ENCODE data around the gene ZSCAN10. TPM values are rescaled to one million over a fixed set of nuclear protein-coding genes. Genes with fewer than 3 reads are reported as not detected.
A peak's percentile ranks its signal among the peaks of the same experiment; 100 is the strongest.
"Not testable (repeated sequence)": the region's sequence is repeated elsewhere in the genome, so short reads cannot be mapped to it uniquely, and the experiment has no call there.

ZSCAN10 gene
- total RNA-seq, 2 donors from 2014 or later, result 0.34 to 0.45 TPM

DNA sequence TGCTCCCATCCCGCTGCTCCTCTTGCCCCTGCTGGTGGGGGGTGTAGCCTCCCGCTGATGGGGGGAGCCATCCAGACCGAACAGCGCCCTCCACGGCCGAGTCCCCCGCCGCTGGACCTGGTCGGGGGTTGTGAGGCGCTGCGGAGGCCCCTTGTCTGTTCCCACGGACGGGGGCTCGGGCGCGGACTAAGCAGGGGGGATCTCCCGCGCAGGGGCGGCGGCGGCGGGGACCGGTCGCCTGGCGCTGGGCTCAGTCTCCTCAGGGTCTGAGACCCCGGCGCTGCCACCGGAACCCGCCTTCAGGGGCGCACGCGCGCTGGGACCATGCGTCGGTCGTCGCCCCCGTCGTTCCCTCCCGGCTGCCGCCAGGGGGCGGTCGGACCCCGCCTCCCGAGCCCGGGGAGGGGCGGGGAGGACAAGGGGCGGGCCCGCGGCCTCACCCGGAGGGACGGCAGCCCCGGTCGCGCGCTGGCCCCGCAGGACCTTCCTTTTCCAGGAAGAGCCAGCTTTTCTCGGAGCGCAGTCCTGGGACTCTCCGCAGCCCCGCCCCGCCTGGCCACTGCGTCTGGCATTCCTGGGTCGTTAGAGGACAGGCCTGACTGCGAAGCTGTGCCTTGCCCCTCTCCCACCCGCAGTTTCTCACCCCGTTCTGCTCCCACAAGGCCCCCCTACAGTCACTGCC lies 39.9 kb downstream of the ZSCAN10 start:
- Mint-ChIP-seq H3K9me3 (no peaks in the 10 kb centered on the region), H3K36me3 (ENCODE audit: low read depth) (peaks cover 46% of the 10 kb centered on the region), H3K4me3 (peak overlapping the region; percentile 88), H3K4me1 (peaks cover 40% of the 10 kb centered on the region), H3K27me3 (no peaks in the 10 kb centered on the region), H3K27ac (peak overlapping the region; percentile 92)
- ATAC-seq (replicated peaks), result peak; percentile 90

DNA sequence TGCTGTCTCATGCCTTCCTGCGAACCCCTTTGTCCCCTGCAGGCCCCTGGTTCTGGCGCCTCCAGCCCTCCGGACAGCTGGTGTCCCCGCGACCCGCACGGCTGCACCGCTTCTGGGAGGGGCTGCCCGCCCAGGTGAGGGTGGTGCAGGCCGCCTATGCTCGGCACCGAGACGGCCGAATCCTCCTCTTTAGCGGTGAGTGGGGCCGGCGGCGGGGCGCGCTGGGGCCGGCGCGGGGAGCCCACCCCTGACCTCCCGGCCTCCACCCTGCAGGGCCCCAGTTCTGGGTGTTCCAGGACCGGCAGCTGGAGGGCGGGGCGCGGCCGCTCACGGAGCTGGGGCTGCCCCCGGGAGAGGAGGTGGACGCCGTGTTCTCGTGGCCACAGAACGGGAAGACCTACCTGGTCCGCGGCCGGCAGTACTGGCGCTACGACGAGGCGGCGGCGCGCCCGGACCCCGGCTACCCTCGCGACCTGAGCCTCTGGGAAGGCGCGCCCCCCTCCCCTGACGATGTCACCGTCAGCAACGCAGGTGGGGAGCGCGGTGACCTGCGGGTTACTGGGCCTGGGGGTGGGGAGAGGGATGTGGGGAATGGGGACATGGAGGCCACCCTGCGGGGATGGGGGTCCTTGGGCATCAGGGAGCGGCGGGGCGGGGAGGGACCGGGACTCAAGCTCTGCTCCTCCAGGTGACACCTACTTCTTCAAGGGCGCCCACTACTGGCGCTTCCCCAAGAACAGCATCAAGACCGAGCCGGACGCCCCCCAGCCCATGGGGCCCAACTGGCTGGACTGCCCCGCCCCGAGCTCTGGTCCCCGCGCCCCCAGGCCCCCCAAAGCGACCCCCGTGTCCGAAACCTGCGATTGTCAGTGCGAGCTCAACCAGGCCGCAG lies 40.7 kb downstream of the ZSCAN10 start:
- Mint-ChIP-seq H3K27me3 (no peaks in the 10 kb centered on the region), H3K4me1 (peaks cover 42% of the 10 kb centered on the region), H3K9me3 (no peaks in the 10 kb centered on the region), H3K36me3 (ENCODE audit: low read depth) (peaks cover 53% of the 10 kb centered on the region), H3K4me3 (peak overlapping the region; percentile 88), H3K27ac (peak overlapping the region; percentile 61)
- peak; percentile 47 for ATAC-seq (replicated peaks)

DNA sequence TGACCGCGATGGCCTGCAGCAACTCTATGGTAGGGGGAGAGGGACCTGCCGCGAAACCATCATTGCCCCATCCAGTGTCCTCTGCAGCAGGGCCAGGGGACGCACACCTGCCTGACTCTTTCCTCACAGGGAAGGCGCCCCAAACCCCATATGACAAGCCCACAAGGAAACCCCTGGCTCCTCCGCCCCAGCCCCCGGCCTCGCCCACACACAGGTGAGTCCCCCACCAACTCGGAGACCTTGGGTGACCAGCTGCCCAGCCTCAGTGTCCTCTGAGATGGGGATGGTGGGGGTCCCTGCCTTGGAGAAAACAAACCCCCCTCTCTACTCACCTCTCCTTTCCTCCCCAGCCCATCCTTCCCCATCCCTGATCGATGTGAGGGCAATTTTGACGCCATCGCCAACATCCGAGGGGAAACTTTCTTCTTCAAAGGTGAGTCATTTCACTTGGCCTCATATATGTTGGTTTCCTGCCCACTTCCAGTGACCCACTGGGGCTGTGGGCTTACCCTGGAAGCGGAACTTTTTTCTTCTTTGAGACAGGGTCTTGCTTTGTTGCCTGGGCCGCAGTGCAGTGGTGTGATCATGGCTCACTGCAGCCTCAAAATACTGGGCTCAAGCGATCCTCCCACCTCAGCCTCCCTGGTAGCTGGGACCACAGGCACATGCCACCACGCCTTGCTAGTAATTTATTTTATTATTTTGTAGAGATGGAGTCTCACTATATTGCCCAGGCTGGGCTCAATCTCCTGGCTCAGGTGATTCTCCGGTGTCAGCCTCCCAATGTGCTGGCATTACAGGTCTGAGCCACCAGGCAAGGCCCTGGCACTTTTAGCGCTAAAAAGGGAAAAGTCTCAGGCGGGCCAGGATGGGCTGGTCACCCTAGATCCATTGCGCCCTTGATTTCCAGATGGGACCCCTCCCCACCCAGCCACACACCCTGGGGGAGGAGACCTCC lies 41.6 kb downstream of the ZSCAN10 start:
- H3K9me3 Mint-ChIP-seq, result no peaks in the 10 kb centered on the region
- H3K36me3 Mint-ChIP-seq (ENCODE audit: low read depth), result peaks cover 54% of the 10 kb centered on the region
- H3K27me3 Mint-ChIP-seq, result no peaks in the 10 kb centered on the region
- peak overlapping the region; percentile 23 for H3K27ac Mint-ChIP-seq
- ATAC-seq (replicated peaks), result no peak
- peak overlapping the region; percentile 88 for H3K4me3 Mint-ChIP-seq
- peaks cover 42% of the 10 kb centered on the region for H3K4me1 Mint-ChIP-seq

GRCh38 chr16:3056336-3057180 lies 42.5 kb downstream of the ZSCAN10 start:
- H3K27ac Mint-ChIP-seq, result no peak overlapping the region
- H3K9me3 Mint-ChIP-seq, result no peaks in the 10 kb centered on the region
- peaks cover 44% of the 10 kb centered on the region for H3K4me1 Mint-ChIP-seq
- ATAC-seq (replicated peaks), result no peak
- peaks cover 54% of the 10 kb centered on the region for H3K36me3 Mint-ChIP-seq (ENCODE audit: low read depth)
- H3K4me3 Mint-ChIP-seq, result peak overlapping the region; percentile 88
- no peaks in the 10 kb centered on the region for H3K27me3 Mint-ChIP-seq

GRCh38 chr16:3055734-3056115 lies 43.4 kb downstream of the ZSCAN10 start:
- H3K27ac Mint-ChIP-seq; H3K27me3 Mint-ChIP-seq; H3K9me3 Mint-ChIP-seq; ATAC-seq (replicated peaks): not testable (repeated sequence)
- Mint-ChIP-seq H3K36me3 (ENCODE audit: low read depth) (peaks cover 54% of the 10 kb centered on the region), H3K4me3 (peak overlapping the region; percentile 88), H3K4me1 (peaks cover 43% of the 10 kb centered on the region)

DNA sequence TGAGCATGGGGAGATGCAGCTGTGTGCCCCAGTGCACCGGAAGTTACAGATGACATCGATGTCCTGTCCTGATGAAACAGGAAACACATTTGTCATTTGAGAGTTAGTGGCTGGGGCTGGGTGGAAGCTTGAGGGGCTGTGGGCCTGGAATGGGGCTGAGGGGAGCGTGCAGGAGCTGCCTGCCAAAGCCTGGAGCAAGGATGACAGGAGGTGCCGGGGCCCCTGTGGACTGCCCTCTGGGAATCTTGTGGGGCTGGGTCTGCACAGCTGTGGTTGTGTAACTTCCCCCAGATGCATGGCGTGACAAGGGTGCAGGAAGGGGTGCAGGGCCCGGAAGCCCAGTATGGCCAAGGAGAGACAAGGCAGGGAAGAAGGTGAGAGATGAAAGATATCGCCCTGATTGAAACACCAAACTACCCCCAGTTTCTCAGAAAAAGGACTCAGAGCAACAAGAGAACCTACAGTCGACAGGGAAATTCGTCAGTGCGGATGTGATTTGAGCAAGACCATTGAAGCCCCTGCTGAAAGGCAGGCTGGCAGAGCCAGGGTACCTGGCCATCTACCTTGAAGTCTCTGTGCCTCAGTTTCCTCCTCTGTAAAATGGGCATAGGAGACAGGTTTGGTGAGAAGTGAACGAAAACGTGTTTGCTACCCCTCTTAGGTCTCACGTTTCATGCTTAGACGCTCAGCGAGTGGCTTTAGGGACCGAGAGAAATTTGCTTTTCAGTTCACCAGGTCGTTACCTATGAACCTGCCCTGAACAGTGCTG lies 43.9 kb downstream of the ZSCAN10 start:
- ATAC-seq (replicated peaks), result no peak
- H3K4me1 Mint-ChIP-seq, result peaks cover 37% of the 10 kb centered on the region
- no peaks in the 10 kb centered on the region for H3K27me3 Mint-ChIP-seq

DNA sequence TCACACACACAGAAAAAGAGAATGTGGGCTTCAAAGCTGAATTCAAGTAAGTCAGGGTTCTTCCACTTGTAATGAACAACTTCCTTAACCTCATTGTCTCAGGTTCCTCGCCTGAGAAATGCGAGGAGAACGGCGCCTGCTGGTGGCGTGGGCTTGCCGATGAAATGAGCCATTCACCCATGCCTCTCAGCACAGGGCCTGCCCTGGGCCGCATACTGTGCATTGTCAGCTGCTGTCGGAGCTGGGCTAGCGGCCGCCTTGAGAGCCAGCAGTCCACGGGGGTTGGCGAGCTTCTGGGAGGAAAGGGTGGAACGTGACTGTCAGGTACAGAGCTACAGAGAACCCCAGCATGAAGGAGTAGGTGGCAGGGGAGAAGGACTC lies 45.8 kb downstream of the ZSCAN10 start:
- Mint-ChIP-seq H3K36me3 (ENCODE audit: low read depth) (peaks cover 41% of the 10 kb centered on the region), H3K4me1 (peaks cover 31% of the 10 kb centered on the region)
- not testable (repeated sequence) for H3K27me3 Mint-ChIP-seq; ATAC-seq (replicated peaks); H3K9me3 Mint-ChIP-seq; H3K27ac Mint-ChIP-seq; H3K4me3 Mint-ChIP-seq

More for the DNA sequence above, 43.9 kb downstream of the ZSCAN10 start:
- Mint-ChIP-seq H3K9me3 (no peaks in the 10 kb centered on the region), H3K27ac (peak overlapping the region; percentile 26), H3K4me3 (peak overlapping the region; percentile 88), H3K36me3 (ENCODE audit: low read depth) (peaks cover 54% of the 10 kb centered on the region)

- not testable (repeated sequence) for H3K9me3 Mint-ChIP-seq, H3K27me3 Mint-ChIP-seq, H3K27ac Mint-ChIP-seq, H3K4me3 Mint-ChIP-seq
- Mint-ChIP-seq H3K36me3 (ENCODE audit: low read depth) (peaks cover 39% of the 10 kb centered on the region), H3K4me1 (peaks cover 31% of the 10 kb centered on the region)
- peak; percentile 69 for ATAC-seq (replicated peaks)
These were observed 46.3 kb downstream of the ZSCAN10 start for GRCh38 chr16:3052571-3053329.

DNA sequence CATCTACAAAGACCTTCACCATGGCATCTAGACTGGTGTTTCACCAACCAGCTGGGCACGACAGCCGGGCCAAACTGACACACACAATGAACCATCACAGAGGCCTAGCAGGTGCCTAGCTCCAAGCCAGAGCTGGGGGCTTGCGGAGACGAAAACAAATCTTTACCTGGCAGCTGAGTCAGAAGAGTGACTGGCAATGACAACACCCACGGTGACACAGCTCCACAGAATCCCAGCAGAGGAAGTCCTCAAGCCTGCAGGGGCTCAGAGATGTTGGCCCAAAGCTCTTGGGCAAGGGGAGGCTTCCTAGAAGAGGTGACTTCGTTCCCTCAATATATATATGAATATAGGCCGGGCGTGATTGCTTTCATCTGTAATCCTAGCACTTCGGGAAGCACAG lies 47.6 kb downstream of the ZSCAN10 start:
- Mint-ChIP-seq H3K36me3 (ENCODE audit: low read depth) (peaks cover 27% of the 10 kb centered on the region), H3K27me3 (peaks cover 4% of the 10 kb centered on the region), H3K4me3 (no peak overlapping the region), H3K4me1 (peaks cover 23% of the 10 kb centered on the region), H3K9me3 (no peaks in the 10 kb centered on the region), H3K27ac (peak overlapping the region; percentile 36)
- no peak for ATAC-seq (replicated peaks)

- H3K4me1 Mint-ChIP-seq, result peaks cover 23% of the 10 kb centered on the region
- peaks cover 24% of the 10 kb centered on the region for H3K36me3 Mint-ChIP-seq (ENCODE audit: low read depth)
- ATAC-seq (replicated peaks), result no peak
- peaks cover 4% of the 10 kb centered on the region for H3K27me3 Mint-ChIP-seq
- peak overlapping the region; percentile 36 for H3K27ac Mint-ChIP-seq
- H3K4me3 Mint-ChIP-seq, result no peak overlapping the region
- no peaks in the 10 kb centered on the region for H3K9me3 Mint-ChIP-seq
These were observed 48.1 kb downstream of the ZSCAN10 start for GRCh38 chr16:3051009-3051408.

- no peaks in the 10 kb centered on the region for H3K9me3 Mint-ChIP-seq
- peak overlapping the region; percentile 36 for H3K27ac Mint-ChIP-seq
These were observed 48.6 kb downstream of the ZSCAN10 start for GRCh38 chr16:3050487-3050886.

GRCh38 chr16:3049921-3050481 lies 49.1 kb downstream of the ZSCAN10 start:
- no peak overlapping the region for H3K4me3 Mint-ChIP-seq
- no peak for ATAC-seq (replicated peaks)
- H3K9me3 Mint-ChIP-seq, result no peaks in the 10 kb centered on the region
- peaks cover 7% of the 10 kb centered on the region for H3K27me3 Mint-ChIP-seq
- no peak overlapping the region for H3K27ac Mint-ChIP-seq
- H3K36me3 Mint-ChIP-seq (ENCODE audit: low read depth), result peaks cover 20% of the 10 kb centered on the region
- peaks cover 19% of the 10 kb centered on the region for H3K4me1 Mint-ChIP-seq

More at GRCh38 chr16:3050487-3050886, 48.6 kb downstream of the ZSCAN10 start:
- no peak overlapping the region for H3K4me3 Mint-ChIP-seq
- no peak for ATAC-seq (replicated peaks)
- H3K4me1 Mint-ChIP-seq, result peaks cover 23% of the 10 kb centered on the region
- H3K36me3 Mint-ChIP-seq (ENCODE audit: low read depth), result peaks cover 20% of the 10 kb centered on the region
- H3K27me3 Mint-ChIP-seq, result peaks cover 4% of the 10 kb centered on the region
